HepG2 (cell line): ENCODE measurements around the gene KDM6B. TPM values are rescaled to one million over a fixed set of nuclear protein-coding genes. Genes with fewer than 3 reads are reported as not detected.

ENCODE experiments used
- ATAC-seq: fragments of 200-7000 bp; cut with Tn5 transposase; 3 replicates; pipeline ENCODE4 v1.9.1; 2020; ENCODE audit warnings: mild to moderate bottlenecking, moderate library complexity
- BruUV-seq: library from RNA; stranded (reverse); fragments of 400-500 nt; replicated peaks from 2 replicates; lab custom pipeline; 2021; lab: Mats Ljungman, UMichigan
- CTCF ChIA-PET: fragments of 300-600 bp; formaldehyde crosslinking; extraction: SDS; loops from one replicate; lab custom pipeline; 2021; ENCODE audit warnings: low total read pairs, inconsistent platforms, low intra/inter-chr PET ratio; lab: Yijun Ruan, JAX
- POLR2A ChIA-PET: fragments of 350-600 bp; sonication (Branson Sonifier 250); formaldehyde crosslinking; loops from one replicate; lab custom pipeline; 2020; ENCODE audit warnings: antibody characterized with exemption, inconsistent platforms; lab: Yijun Ruan, JAX
- DNase-seq: peaks from one replicate; pipeline ENCODE4 v3.0.0-alpha.2; 2015; ENCODE audit warnings: low spot score
- FAIRE-seq: peaks from 3 replicates; lab custom pipeline; 2011; peaks lifted over from hg19 to GRCh38; lab: Jason Lieb, UNC
- H2AFZ ChIP-seq: one replicate; pipeline ENCODE4 v1.6.1; 2011; ENCODE audit warnings: low read length, inconsistent platforms
- H3K27ac ChIP-seq: fragments of 300-600 bp; 3 replicates; pipeline ENCODE4 v1.8.0; 2011; ENCODE audit warnings: mixed run types, mild to moderate bottlenecking, mixed read lengths, low read length, inconsistent platforms; ENCODE audit not compliant: insufficient read depth; ENCODE audit errors: extremely low read length
- H3K27me3 ChIP-seq, 2 experiments: fragments of 200-600 bp in 1 of 2; 2 replicates in 1 of 2; 3 replicates in 1 of 2; pipeline versions ENCODE4 v1.6.0 to v1.8.0; 2011; ENCODE audit warnings: low read length in 2 of 2, mild to moderate bottlenecking in 2 of 2, moderate library complexity in 2 of 2, inconsistent platforms in 1 of 2; ENCODE audit not compliant: insufficient read depth in 2 of 2, control insufficient read depth in 1 of 2
- H3K36me3 ChIP-seq, 2 experiments: fragments of 200-600 bp in 1 of 2; replicated peaks in 1 of 2; 2 replicates in 1 of 2; 3 replicates in 1 of 2; pipeline versions ENCODE4 v1.5.1 to v1.8.0; 2011; ENCODE audit warnings: low read length in 2 of 2, inconsistent platforms in 1 of 2; ENCODE audit not compliant: insufficient read depth in 2 of 2, control insufficient read depth in 1 of 2
- H3K4me1 ChIP-seq: 2 replicates; pipeline ENCODE4 v1.5.1; 2012; ENCODE audit warnings: low read length, inconsistent platforms; ENCODE audit not compliant: insufficient read depth
- H3K4me2 ChIP-seq: 2 replicates; pipeline ENCODE4 v1.6.0; 2011; ENCODE audit warnings: low read depth, low read length, inconsistent platforms
- H3K4me3 ChIP-seq, 3 experiments: fragments of 200-600 bp in 1 of 3; sonication (generic), shearing (Covaris generic) in 1 of 3; replicated peaks in 1 of 3; 2 replicates each; pipeline ENCODE4 v1.5.1; 2011 to 2016; ENCODE audit warnings: low read length in 3 of 3, inconsistent platforms in 2 of 3, low read depth in 2 of 3, mild to moderate bottlenecking in 2 of 3, control low read depth in 1 of 3, mixed read lengths in 1 of 3; ENCODE audit not compliant: insufficient read depth in 1 of 3
- H3K79me2 ChIP-seq: one replicate; pipeline ENCODE4 v1.6.1; 2011; ENCODE audit warnings: low read length, inconsistent platforms; ENCODE audit not compliant: insufficient read depth
- H3K9ac ChIP-seq: 2 replicates; pipeline ENCODE4 v1.6.0; 2011; ENCODE audit warnings: mild to moderate bottlenecking, low read depth, low read length, inconsistent platforms; ENCODE audit not compliant: insufficient read depth
- H3K9me3 ChIP-seq: 2 replicates; pipeline ENCODE4 v1.5.1; 2012; ENCODE audit warnings: mild to moderate bottlenecking, low read length
- H4K20me1 ChIP-seq: 2 replicates; pipeline ENCODE4 v1.6.0; 2011; ENCODE audit warnings: inconsistent platforms, mild to moderate bottlenecking, low read length, moderate library complexity; ENCODE audit not compliant: insufficient read depth
- BRCA1 ChIP-seq: sonication (generic); formaldehyde crosslinking; IDR thresholded peaks from 2 replicates; pipeline ENCODE4 v1.4.0; 2020; ENCODE audit warnings: missing genetic modification reagents
- GTF3A ChIP-seq: sonication (generic); formaldehyde crosslinking; conservative IDR thresholded peaks from 2 replicates; pipeline ENCODE4 v1.4.0; 2020; ENCODE audit warnings: mild to moderate bottlenecking, missing genetic modification reagents
- GZF1 ChIP-seq: sonication (generic); formaldehyde crosslinking; IDR thresholded peaks from 2 replicates; pipeline ENCODE4 v1.5.1; 2020; ENCODE audit warnings: mild to moderate bottlenecking, missing genetic modification reagents
- NR2C2 ChIP-seq: sonication (generic); formaldehyde crosslinking; IDR thresholded peaks from 2 replicates; pipeline ENCODE4 v1.4.0; 2020; ENCODE audit warnings: missing genetic modification reagents, mild to moderate bottlenecking, moderate library complexity, borderline replicate concordance
- SALL1 ChIP-seq: sonication (generic); formaldehyde crosslinking; IDR thresholded peaks from 2 replicates; pipeline ENCODE4 v1.8.0; 2022; ENCODE audit warnings: mild to moderate bottlenecking, missing genetic modification reagents
- SIN3B ChIP-seq: fragments of 150-350 bp; IDR thresholded peaks from 2 replicates; pipeline ENCODE4 v1.6.1; 2014; ENCODE audit warnings: low read length
- TBX2 ChIP-seq: sonication (generic); formaldehyde crosslinking; IDR thresholded peaks from 2 replicates; pipeline ENCODE4 v1.5.0; 2020; ENCODE audit warnings: missing genetic modification reagents, mild to moderate bottlenecking, borderline replicate concordance
- TMF1 ChIP-seq: sonication (generic); formaldehyde crosslinking; IDR thresholded peaks from 2 replicates; pipeline ENCODE4 v1.8.1; 2022; ENCODE audit warnings: low read depth, missing genetic modification reagents
- YEATS4 ChIP-seq: sonication (generic); formaldehyde crosslinking; IDR thresholded peaks from 2 replicates; pipeline ENCODE4 v1.4.0; 2020; ENCODE audit warnings: missing genetic modification reagents, borderline replicate concordance
- ZNF12 ChIP-seq: sonication (generic); formaldehyde crosslinking; IDR thresholded peaks from 2 replicates; pipeline ENCODE4 v1.5.0; 2020; ENCODE audit warnings: missing genetic modification reagents
- ZNF558 ChIP-seq: sonication (generic); formaldehyde crosslinking; IDR thresholded peaks from 2 replicates; pipeline ENCODE4 v1.9.0; 2022; ENCODE audit warnings: mild to moderate bottlenecking, missing genetic modification reagents, borderline replicate concordance
- ZNF841 ChIP-seq: sonication (generic); formaldehyde crosslinking; IDR thresholded peaks from 2 replicates; pipeline ENCODE4 v1.8.1; 2023; ENCODE audit warnings: missing genetic modification reagents, borderline replicate concordance
- WGBS: methylation state at CpG from one replicate; pipeline ENCODE4 v1.1.6; 2017; ENCODE audit warnings: low lambda C conversion rate; 5-methylcytosine and 5-hydroxymethylcytosine counted together
- in situ Hi-C: cut with HindIII; loops from 2 replicates; pipeline ENCODE4 v1.10.0; 2017; ENCODE audit warnings: low pct_unique_long_range_greater_than_20kb; ENCODE audit not compliant: extremely low pct_ligation_motif_present
- intact Hi-C: fragments of 100-400 bp; cut with micrococcal nuclease; formaldehyde crosslinking; loops from one replicate; pipeline ENCODE4 v1.10.0; 2022; ENCODE audit not compliant: unreplicated experiment
- polyA plus RNA-seq, 8 experiments: library from polyadenylated mRNA; depleted of rRNA in 3 of 8; stranded (reverse) in 7 of 8; unstranded in 1 of 8; fragments of >200 nt; fragmentation: Illumina TruSeq in 4 of 8; extraction: Trizol in 4 of 8; gene quantifications; 2 replicates each; pipeline versions ENCODE4 v1.2.1 to v1.2.3, GENCODE V29; 2011 to 2016; ENCODE audit warnings: low read depth in 4 of 8, missing spikeins in 1 of 8, mixed read lengths in 1 of 8; ENCODE audit not compliant: insufficient read depth in 1 of 8
- total RNA-seq, 5 experiments: library from RNA; depleted of rRNA; stranded (reverse); fragments of >200 nt; fragmentation: Illumina TruSeq; extraction: Trizol; gene quantifications; 2 replicates each; pipeline ENCODE4 v1.2.3, GENCODE V29; 2016; ENCODE audit warnings: low read depth in 1 of 5
- TF ChIP-seq, protein P1 (sequence below): sonication (generic); formaldehyde crosslinking; IDR thresholded peaks from 2 replicates; pipeline ENCODE4 v1.4.0; 2020; ENCODE audit warnings: mild to moderate bottlenecking, missing genetic modification reagents
- TF ChIP-seq, protein P2 (sequence below): sonication (generic); formaldehyde crosslinking; IDR thresholded peaks from 2 replicates; pipeline ENCODE4 v1.4.0; 2020; ENCODE audit warnings: mild to moderate bottlenecking, missing genetic modification reagents

KDM6B gene
- total and polyA plus RNA-seq, 2 of the 13 experiments (the other 11 are each of a cell fraction or from before 2014, with no cell fraction given) = 1.3 to 2.1 TPM

DNA sequence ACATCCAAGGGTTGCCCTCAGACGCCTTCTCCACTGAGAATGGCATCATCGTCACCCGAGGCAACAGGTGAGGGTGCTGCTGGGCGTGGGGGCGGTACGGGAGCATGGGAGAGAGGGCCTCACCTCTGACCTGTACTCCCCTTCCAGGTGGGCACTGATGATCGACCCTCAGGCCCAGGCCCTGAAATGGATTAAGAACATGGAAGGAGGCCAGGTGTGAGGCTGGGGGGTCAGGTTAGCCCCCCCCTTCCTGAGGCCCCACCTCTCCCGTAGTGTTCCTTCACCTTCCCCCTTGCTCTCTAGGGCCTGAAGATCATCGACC lies 16.4 kb upstream of the KDM6B start:
- no TSS peak for BruUV-seq
- H3K4me3 ChIP-seq = no peak overlapping the region
- TF ChIP-seq TBX2 (CRISPR knock-in tag) (no peak), BRCA1 (CRISPR knock-in tag) (no peak)
- TF ChIP-seq, protein P1, sequence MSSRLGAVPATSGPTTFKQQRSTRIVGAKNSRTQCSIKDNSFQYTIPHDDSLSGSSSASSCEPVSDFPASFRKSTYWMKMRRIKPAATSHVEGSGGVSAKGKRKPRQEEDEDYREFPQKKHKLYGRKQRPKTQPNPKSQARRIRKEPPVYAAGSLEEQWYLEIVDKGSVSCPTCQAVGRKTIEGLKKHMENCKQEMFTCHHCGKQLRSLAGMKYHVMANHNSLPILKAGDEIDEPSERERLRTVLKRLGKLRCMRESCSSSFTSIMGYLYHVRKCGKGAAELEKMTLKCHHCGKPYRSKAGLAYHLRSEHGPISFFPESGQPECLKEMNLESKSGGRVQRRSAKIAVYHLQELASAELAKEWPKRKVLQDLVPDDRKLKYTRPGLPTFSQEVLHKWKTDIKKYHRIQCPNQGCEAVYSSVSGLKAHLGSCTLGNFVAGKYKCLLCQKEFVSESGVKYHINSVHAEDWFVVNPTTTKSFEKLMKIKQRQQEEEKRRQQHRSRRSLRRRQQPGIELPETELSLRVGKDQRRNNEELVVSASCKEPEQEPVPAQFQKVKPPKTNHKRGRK = no peak
- H3K79me2 ChIP-seq = no peaks in the 10 kb centered on the region
- H3K36me3 ChIP-seq = no peaks in the 10 kb centered on the region
- intact Hi-C loops (no loop called here), in situ Hi-C loops (no loop called here)
- ChIA-PET CTCF (no interaction called here), POLR2A (no interaction called here)
- FAIRE-seq (no peak), DNase-seq (no peak), ATAC-seq (no peak)
- H4K20me1 ChIP-seq = no peaks in the 10 kb centered on the region
- H3K9ac ChIP-seq = no peak overlapping the region
- H3K27ac ChIP-seq = no peak overlapping the region
- no peaks in the 10 kb centered on the region for H3K9me3 ChIP-seq
- peaks cover 1 to 42% of the 10 kb centered on the region in 2 experiments; a peak in 4 of 5 replicates for H3K27me3 ChIP-seq
- no peak overlapping the region for H2AFZ ChIP-seq
- H3K4me2 ChIP-seq = no peak overlapping the region
- 30% methylated on average over 5 of the region's 9 CpGs for WGBS
- no peaks in the 10 kb centered on the region for H3K4me1 ChIP-seq

DNA sequence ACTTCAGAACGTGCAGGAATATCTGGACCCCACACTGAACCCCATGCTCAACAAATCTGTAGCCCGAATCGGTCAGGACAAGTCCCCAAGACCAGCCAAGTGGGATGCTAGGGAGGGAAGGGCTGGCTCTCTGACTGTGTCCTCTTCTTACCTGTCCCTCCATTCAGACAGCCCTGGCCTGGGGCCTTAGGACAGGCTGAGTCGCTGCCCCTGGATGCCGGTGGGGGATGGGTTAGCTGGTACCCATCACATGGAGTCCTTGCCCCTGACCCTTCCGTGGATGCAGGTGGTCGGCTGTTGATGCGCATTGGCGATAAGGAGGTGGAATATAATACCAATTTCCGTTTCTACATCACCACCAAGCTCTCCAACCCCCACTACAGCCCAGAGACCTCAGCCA lies 16.0 kb upstream of the KDM6B start:
- ATAC-seq (no peak), FAIRE-seq (no peak), DNase-seq (no peak)
- no peaks in the 10 kb centered on the region for H3K4me1 ChIP-seq
- CTCF ChIA-PET = no interaction called here
- no peak overlapping the region for H3K4me2 ChIP-seq
- BruUV-seq = no TSS peak
- no peaks in the 10 kb centered on the region for H3K9me3 ChIP-seq
- H3K9ac ChIP-seq = no peak overlapping the region
- no peak overlapping the region for H2AFZ ChIP-seq
- no peaks in the 10 kb centered on the region for H3K79me2 ChIP-seq
- in situ Hi-C loops (no loop called here), intact Hi-C loops (no loop called here)
- H3K27me3 ChIP-seq = peaks cover 1 to 42% of the 10 kb centered on the region in 2 experiments; a peak in 4 of 5 replicates
- H3K36me3 ChIP-seq = no peaks in the 10 kb centered on the region
- WGBS = 38% methylated on average over 7 of the region's 10 CpGs
- no peaks in the 10 kb centered on the region for H4K20me1 ChIP-seq
- no peak overlapping the region for H3K4me3 ChIP-seq
- no peak overlapping the region for H3K27ac ChIP-seq
- POLR2A ChIA-PET = no interaction called here
- no peak for TF ChIP-seq ZNF558 (CRISPR knock-in tag)
- no peak for TF ChIP-seq GTF3A
- TF ChIP-seq, protein P2, sequence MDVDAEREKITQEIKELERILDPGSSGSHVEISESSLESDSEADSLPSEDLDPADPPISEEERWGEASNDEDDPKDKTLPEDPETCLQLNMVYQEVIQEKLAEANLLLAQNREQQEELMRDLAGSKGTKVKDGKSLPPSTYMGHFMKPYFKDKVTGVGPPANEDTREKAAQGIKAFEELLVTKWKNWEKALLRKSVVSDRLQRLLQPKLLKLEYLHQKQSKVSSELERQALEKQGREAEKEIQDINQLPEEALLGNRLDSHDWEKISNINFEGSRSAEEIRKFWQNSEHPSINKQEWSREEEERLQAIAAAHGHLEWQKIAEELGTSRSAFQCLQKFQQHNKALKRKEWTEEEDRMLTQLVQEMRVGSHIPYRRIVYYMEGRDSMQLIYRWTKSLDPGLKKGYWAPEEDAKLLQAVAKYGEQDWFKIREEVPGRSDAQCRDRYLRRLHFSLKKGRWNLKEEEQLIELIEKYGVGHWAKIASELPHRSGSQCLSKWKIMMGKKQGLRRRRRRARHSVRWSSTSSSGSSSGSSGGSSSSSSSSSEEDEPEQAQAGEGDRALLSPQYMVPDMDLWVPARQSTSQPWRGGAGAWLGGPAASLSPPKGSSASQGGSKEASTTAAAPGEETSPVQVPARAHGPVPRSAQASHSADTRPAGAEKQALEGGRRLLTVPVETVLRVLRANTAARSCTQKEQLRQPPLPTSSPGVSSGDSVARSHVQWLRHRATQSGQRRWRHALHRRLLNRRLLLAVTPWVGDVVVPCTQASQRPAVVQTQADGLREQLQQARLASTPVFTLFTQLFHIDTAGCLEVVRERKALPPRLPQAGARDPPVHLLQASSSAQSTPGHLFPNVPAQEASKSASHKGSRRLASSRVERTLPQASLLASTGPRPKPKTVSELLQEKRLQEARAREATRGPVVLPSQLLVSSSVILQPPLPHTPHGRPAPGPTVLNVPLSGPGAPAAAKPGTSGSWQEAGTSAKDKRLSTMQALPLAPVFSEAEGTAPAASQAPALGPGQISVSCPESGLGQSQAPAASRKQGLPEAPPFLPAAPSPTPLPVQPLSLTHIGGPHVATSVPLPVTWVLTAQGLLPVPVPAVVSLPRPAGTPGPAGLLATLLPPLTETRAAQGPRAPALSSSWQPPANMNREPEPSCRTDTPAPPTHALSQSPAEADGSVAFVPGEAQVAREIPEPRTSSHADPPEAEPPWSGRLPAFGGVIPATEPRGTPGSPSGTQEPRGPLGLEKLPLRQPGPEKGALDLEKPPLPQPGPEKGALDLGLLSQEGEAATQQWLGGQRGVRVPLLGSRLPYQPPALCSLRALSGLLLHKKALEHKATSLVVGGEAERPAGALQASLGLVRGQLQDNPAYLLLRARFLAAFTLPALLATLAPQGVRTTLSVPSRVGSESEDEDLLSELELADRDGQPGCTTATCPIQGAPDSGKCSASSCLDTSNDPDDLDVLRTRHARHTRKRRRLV (CRISPR knock-in tag) = no peak
- TF ChIP-seq YEATS4 (CRISPR knock-in tag) = no peak
- TF ChIP-seq GZF1 (CRISPR knock-in tag) = no peak
- TF ChIP-seq SIN3B = no peak
- TF ChIP-seq TMF1 (CRISPR knock-in tag) = no peak
- TF ChIP-seq SALL1 (CRISPR knock-in tag) = no peak
- no peak for TF ChIP-seq ZNF12
- TF ChIP-seq NR2C2 (CRISPR knock-in tag) = no peak
- no peak for TF ChIP-seq ZNF841
